Parathyroid adenoma (tissue), 2 donors: ENCODE measurements around the gene FBXO21.

Experiments
- H2AFZ ChIP-seq: fragments of 300-600 bp; sonication (generic); one replicate; pipeline ENCODE4 v1.7.0; 2017; ENCODE audit warnings: antibody characterized with exemption, mild to moderate bottlenecking
- H3K27ac ChIP-seq: fragments of 300-600 bp; sonication (generic); one replicate; pipeline ENCODE4 v1.7.0; 2017
- H3K27me3 ChIP-seq: fragments of 300-600 bp; sonication (generic); one replicate; pipeline ENCODE4 v1.7.0; 2017; ENCODE audit warnings: low read length; ENCODE audit not compliant: control insufficient read depth, insufficient read depth
- H3K36me3 ChIP-seq: fragments of 300-600 bp; sonication (generic); one replicate; pipeline ENCODE4 v1.7.0; 2017; ENCODE audit warnings: low read length; ENCODE audit not compliant: control insufficient read depth, insufficient read depth
- H3K4me1 ChIP-seq: fragments of 300-600 bp; sonication (generic); one replicate; pipeline ENCODE4 v1.7.0; 2017; ENCODE audit warnings: control low read depth
- H3K4me2 ChIP-seq: fragments of 300-600 bp; sonication (generic); one replicate; pipeline ENCODE4 v1.7.0; 2017; ENCODE audit warnings: low read length
- H3K4me3 ChIP-seq: fragments of 300-600 bp; sonication (generic); one replicate; pipeline ENCODE4 v1.7.0; 2017; ENCODE audit warnings: low read depth, low read length
- H3K79me2 ChIP-seq: fragments of 300-600 bp; sonication (generic); one replicate; pipeline ENCODE4 v1.7.0; 2017; ENCODE audit warnings: control low read depth
- H3K9ac ChIP-seq: fragments of 300-600 bp; sonication (generic); one replicate; pipeline ENCODE4 v1.7.0; 2017; ENCODE audit warnings: mild to moderate bottlenecking
- H3K9me3 ChIP-seq: fragments of 300-600 bp; sonication (generic); one replicate; pipeline ENCODE4 v1.7.0; 2017; ENCODE audit warnings: low read length; ENCODE audit not compliant: control insufficient read depth
- TF ChIP-seq, protein P1 (sequence below): fragments of 300-600 bp; sonication (generic); IDR thresholded peaks from one replicate; pipeline ENCODE4 v1.7.0; 2017; ENCODE audit warnings: antibody characterized with exemption, mild to moderate bottlenecking
- donor health status: primary hyperparathyroidism.

FBXO21 gene

DNA sequence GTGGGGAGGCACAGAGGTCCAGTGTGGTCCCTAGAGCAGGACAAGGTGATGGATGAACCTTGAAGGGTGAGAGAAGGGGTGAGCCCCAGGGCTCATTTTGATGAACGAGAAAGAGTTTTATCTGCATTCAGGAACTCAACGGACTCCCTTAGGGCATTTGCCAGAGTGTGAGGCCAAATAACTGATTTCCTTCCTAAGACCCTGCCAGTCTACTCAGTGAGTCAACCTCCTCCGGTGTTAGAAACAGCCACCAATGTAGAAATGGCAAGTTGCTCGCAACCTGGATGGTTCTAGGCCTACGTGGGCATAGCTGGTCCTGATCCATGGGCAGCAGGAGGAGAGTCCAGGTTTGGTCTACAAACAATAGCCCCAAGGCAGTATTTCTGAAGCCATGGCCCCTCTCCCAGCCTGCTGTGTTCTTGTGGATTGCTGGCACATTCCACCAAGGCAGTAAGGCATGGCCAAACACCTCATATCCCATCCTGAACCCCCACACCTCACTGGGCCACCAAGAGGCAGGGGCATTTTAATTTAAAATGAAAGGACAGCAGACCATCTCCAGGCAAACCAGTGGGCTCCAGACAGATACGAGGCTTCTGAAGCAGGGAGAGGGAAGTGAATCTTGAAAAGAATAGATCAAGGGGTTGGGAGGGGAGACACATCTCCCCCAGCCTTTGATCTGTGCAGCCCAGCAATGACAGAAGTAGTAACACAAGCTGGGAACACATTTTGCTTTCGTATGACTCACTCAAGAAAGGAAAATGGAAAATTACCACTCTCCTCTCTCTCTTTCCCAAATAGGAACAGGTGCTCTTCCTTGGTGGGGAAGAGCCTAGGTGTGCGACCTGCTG is 65.6 kb downstream of the FBXO21 start:
- Histone ChIP-seq H3K4me3 (no peak overlapping the region), H3K36me3 (no peaks in the 10 kb centered on the region), H3K9ac (no peak overlapping the region), H3K27me3 (no peaks in the 10 kb centered on the region), H3K27ac (no peak overlapping the region), H3K79me2 (no peaks in the 10 kb centered on the region), H3K4me1 (no peaks in the 10 kb centered on the region), H2AFZ (no peak overlapping the region), H3K9me3 (no peaks in the 10 kb centered on the region), H3K4me2 (no peak overlapping the region)
- TF ChIP-seq, protein P1, sequence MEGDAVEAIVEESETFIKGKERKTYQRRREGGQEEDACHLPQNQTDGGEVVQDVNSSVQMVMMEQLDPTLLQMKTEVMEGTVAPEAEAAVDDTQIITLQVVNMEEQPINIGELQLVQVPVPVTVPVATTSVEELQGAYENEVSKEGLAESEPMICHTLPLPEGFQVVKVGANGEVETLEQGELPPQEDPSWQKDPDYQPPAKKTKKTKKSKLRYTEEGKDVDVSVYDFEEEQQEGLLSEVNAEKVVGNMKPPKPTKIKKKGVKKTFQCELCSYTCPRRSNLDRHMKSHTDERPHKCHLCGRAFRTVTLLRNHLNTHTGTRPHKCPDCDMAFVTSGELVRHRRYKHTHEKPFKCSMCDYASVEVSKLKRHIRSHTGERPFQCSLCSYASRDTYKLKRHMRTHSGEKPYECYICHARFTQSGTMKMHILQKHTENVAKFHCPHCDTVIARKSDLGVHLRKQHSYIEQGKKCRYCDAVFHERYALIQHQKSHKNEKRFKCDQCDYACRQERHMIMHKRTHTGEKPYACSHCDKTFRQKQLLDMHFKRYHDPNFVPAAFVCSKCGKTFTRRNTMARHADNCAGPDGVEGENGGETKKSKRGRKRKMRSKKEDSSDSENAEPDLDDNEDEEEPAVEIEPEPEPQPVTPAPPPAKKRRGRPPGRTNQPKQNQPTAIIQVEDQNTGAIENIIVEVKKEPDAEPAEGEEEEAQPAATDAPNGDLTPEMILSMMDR: no peak

DNA sequence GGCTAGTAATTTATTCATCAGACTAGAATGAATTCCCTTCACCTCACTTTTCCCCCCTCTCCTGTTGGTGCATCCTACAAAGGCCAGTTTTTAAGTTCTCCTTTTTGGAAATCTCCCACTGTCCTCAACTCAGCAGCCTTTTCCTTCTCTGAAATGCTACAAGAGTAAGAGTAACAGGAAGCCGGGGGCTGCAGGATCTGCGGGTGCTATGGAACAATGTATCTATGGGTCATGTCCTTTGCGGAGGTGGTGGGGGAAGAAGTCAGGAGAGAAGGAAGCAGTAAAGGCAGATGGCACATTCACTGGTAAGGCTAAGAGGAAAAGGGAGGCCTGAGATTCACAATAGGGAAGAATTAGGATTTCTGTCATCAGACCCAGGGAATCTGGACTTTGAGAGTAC is 68.8 kb downstream of the FBXO21 start:
- no peaks in the 10 kb centered on the region for H3K36me3 ChIP-seq
- H3K27ac ChIP-seq: no peak overlapping the region
- H3K4me2 ChIP-seq: no peak overlapping the region
- TF ChIP-seq, protein P1: no peak
- no peak overlapping the region for H3K9ac ChIP-seq
- H3K4me1 ChIP-seq: no peaks in the 10 kb centered on the region
- H3K79me2 ChIP-seq: no peaks in the 10 kb centered on the region
- H3K27me3 ChIP-seq: no peaks in the 10 kb centered on the region
- H2AFZ ChIP-seq: no peak overlapping the region
- H3K9me3 ChIP-seq: no peaks in the 10 kb centered on the region
- H3K4me3 ChIP-seq: no peak overlapping the region

DNA sequence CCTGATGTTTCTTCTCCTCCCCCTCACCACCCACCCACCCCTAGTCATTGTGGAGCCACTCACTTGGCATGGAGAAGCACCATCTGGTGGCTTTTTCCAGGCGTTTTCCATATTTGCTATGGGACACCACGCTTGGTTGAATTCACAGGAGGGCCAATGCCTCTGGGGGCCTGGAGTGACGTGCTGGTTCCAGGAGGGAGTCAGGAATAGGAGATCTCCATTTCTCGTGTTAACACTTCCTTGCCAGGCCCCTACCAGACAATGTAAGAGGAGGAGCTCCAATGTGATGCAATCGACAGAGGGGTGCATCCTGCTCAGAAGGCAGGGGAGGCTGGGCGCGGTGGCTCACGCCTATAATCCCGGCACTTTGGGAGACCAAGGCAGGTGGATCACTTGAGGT is 69.5 kb downstream of the FBXO21 start:
- H3K4me1 ChIP-seq: no peaks in the 10 kb centered on the region
- no peak overlapping the region for H2AFZ ChIP-seq
- no peaks in the 10 kb centered on the region for H3K79me2 ChIP-seq
- no peaks in the 10 kb centered on the region for H3K9me3 ChIP-seq
- H3K4me3 ChIP-seq: no peak overlapping the region
- no peak overlapping the region for H3K27ac ChIP-seq
- H3K9ac ChIP-seq: no peak overlapping the region
- TF ChIP-seq, protein P1: no peak
- H3K27me3 ChIP-seq: no peaks in the 10 kb centered on the region
- no peaks in the 10 kb centered on the region for H3K36me3 ChIP-seq
- H3K4me2 ChIP-seq: no peak overlapping the region

DNA sequence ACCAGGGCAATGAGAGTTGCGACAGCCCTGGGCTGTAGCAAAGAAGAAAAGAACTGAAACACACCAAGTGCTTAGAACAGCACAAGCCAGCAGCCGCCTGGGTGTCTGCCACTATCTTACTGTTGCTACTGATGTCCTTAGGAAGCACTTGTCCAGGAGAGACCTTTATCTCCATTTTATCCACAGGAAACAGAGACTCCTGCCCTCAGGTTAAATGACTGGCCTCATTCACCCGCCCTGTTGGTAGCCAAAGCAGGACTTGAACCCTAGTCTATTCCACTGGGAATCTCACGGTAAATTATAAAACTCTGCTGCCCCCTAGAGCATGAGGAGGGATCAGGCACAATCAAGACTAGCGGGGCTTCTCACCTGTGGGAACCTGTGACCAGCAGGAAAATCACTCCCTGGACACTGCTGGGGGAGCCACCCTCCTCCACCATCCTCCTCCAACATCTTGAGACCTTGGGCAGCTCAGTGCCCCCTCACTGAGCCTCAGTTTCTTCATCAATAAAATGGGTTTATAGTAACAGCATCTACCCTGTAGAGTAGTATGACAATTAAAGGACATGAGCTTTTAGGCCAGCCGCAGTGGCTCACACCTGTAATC is 70.6 kb downstream of the FBXO21 start:
- TF ChIP-seq, protein P1: peak; percentile 79
- H3K9me3 ChIP-seq: no peaks in the 10 kb centered on the region

More for the DNA sequence above, 70.6 kb downstream of the FBXO21 start:
- no peaks in the 10 kb centered on the region for H3K36me3 ChIP-seq
- H3K27me3 ChIP-seq: no peaks in the 10 kb centered on the region
- no peaks in the 10 kb centered on the region for H3K79me2 ChIP-seq
- H3K4me3 ChIP-seq: no peak overlapping the region
- H3K9ac ChIP-seq: no peak overlapping the region
- H3K4me2 ChIP-seq: no peak overlapping the region
- H3K4me1 ChIP-seq: no peaks in the 10 kb centered on the region
- no peak overlapping the region for H3K27ac ChIP-seq
- no peak overlapping the region for H2AFZ ChIP-seq
